ENCODE results near the gene BRD4. TPM values are rescaled to one million over a fixed set of nuclear protein-coding genes. Genes with fewer than 3 reads are reported as not detected.
"Not testable (repeated sequence)": the region's sequence is repeated elsewhere in the genome, so short reads cannot be mapped to it uniquely, and the experiment has no call there.

The BRD4 gene
- total RNA-seq, 1 donor from 2014 or later, result 104 TPM

- TF ChIP-seq CTCF (IDR thresholded peaks at IDR 0.05), result no peak
- no peak for ATAC-seq
- DNase-seq, result no peak
- intact Hi-C loops (cut with DNase I), result no loop called here
- Histone ChIP-seq H3K36me3 (peaks cover 94% of the 10 kb centered on the region), H3K9me3 (no peaks in the 10 kb centered on the region), H3K4me1 (no peaks in the 10 kb centered on the region), H3K4me3 (no peak overlapping the region), H3K27ac (no peak overlapping the region), H3K27me3 (ENCODE audit: low read depth) (no peaks in the 10 kb centered on the region)
These were observed 25.6 kb upstream of the BRD4 start for GRCh38 chr19:15357906-15358305.

- Histone ChIP-seq H3K4me3 (no peak overlapping the region), H3K4me1 (no peaks in the 10 kb centered on the region), H3K36me3 (peaks cover 78% of the 10 kb centered on the region), H3K9me3 (no peaks in the 10 kb centered on the region), H3K27me3 (ENCODE audit: low read depth) (no peaks in the 10 kb centered on the region), H3K27ac (no peak overlapping the region)
- ATAC-seq, result no peak
- DNase-seq, result no peak
- intact Hi-C loops (cut with DNase I), result no loop called here
- no peak for TF ChIP-seq CTCF (IDR thresholded peaks at IDR 0.05)
These were observed 22.4 kb upstream of the BRD4 start for GRCh38 chr19:15354566-15355296.

GRCh38 chr19:15353908-15354307, 21.6 kb upstream of the BRD4 start:
- intact Hi-C loops (cut with DNase I), result no loop called here
- peaks cover 69% of the 10 kb centered on the region for H3K36me3 ChIP-seq
- no peak overlapping the region for H3K4me3 ChIP-seq
- H3K27ac ChIP-seq, result no peak overlapping the region
- ATAC-seq, result no peak
- no peak for DNase-seq
- no peaks in the 10 kb centered on the region for H3K9me3 ChIP-seq
- H3K27me3 ChIP-seq (ENCODE audit: low read depth), result no peaks in the 10 kb centered on the region
- H3K4me1 ChIP-seq, result no peaks in the 10 kb centered on the region
- TF ChIP-seq CTCF (IDR thresholded peaks at IDR 0.05), result no peak

- H3K4me1 ChIP-seq; H3K27me3 ChIP-seq (ENCODE audit: low read depth); DNase-seq; H3K9me3 ChIP-seq; ATAC-seq; intact Hi-C loops (cut with DNase I); H3K27ac ChIP-seq; H3K4me3 ChIP-seq: not testable (repeated sequence)
- H3K36me3 ChIP-seq, result peaks cover 56% of the 10 kb centered on the region
These were observed 20.2 kb upstream of the BRD4 start for GRCh38 chr19:15352535-15352934.

GRCh38 chr19:15341328-15341727, 9.0 kb upstream of the BRD4 start:
- intact Hi-C loops (cut with DNase I); ATAC-seq; H3K27ac ChIP-seq; H3K27me3 ChIP-seq (ENCODE audit: low read depth); H3K4me1 ChIP-seq; H3K4me3 ChIP-seq; H3K9me3 ChIP-seq; DNase-seq: not testable (repeated sequence)
- peaks cover 15% of the 10 kb centered on the region for H3K36me3 ChIP-seq

GRCh38 chr19:15340086-15340485, 7.7 kb upstream of the BRD4 start:
- no peak for DNase-seq
- Histone ChIP-seq H3K9me3 (no peaks in the 10 kb centered on the region), H3K27me3 (ENCODE audit: low read depth) (no peaks in the 10 kb centered on the region), H3K36me3 (peaks cover 9% of the 10 kb centered on the region), H3K27ac (no peak overlapping the region), H3K4me1 (no peaks in the 10 kb centered on the region), H3K4me3 (no peak overlapping the region)
- TF ChIP-seq CTCF (IDR thresholded peaks at IDR 0.05), result no peak
- no peak for ATAC-seq
- intact Hi-C loops (cut with DNase I), result no loop called here

Data from lower lobe of right lung (tissue), 2 donors.